ENCODE data around the gene SPATA7.

The SPATA7 gene

DNA sequence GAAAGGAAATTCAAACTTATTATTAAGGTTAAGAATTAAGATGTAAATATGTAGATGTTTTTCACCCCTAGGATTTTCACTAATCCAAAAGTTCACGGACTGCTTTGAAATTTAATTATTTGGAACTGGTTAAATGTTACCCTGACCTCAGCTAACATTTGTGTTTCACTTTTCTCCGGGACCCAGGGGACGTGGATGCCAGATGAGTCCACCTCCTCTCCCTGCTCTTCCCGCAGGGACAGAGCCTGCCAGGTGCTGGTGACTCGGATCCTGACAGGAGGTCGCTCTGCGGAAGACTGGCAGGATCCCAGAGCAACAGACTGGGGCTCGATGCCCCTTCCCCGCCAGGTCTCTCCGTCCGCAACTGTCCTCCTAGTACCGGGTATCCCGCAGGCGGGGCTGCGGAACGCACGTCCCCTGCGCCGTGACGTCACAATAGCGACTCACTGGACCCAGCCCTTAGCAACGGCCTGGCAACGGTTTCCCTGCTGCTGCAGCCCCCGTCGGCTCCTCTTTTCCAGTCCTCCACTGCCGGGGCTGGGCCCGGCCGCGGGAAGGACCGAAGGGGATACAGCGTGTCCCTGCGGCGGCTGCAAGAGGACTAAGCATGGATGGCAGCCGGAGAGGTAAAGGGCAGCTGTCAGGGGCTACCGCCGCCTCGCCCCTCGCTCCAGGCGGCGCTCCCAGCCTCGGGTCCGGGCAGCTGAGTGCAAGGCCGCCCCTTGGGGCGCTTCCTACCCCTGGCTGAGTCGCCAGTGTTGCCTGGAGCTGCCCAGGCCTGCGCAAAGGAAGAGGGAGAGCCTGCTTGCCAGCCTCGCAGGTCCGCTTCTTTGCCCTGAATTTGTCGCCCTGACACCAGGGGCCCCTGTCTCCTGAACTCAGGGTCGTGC lies at the start of gene SPATA7:
SPATA7 (plus strand) TSS at position 446 of the 890 bp plus-strand sequence; CDS start at position 608, 162 bp downstream.
- TF ChIP-seq, protein P1, sequence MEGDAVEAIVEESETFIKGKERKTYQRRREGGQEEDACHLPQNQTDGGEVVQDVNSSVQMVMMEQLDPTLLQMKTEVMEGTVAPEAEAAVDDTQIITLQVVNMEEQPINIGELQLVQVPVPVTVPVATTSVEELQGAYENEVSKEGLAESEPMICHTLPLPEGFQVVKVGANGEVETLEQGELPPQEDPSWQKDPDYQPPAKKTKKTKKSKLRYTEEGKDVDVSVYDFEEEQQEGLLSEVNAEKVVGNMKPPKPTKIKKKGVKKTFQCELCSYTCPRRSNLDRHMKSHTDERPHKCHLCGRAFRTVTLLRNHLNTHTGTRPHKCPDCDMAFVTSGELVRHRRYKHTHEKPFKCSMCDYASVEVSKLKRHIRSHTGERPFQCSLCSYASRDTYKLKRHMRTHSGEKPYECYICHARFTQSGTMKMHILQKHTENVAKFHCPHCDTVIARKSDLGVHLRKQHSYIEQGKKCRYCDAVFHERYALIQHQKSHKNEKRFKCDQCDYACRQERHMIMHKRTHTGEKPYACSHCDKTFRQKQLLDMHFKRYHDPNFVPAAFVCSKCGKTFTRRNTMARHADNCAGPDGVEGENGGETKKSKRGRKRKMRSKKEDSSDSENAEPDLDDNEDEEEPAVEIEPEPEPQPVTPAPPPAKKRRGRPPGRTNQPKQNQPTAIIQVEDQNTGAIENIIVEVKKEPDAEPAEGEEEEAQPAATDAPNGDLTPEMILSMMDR (IDR thresholded peaks at IDR 0.05; ENCODE audit: control insufficient read depth, insufficient read depth, low read depth, low read length, missing control alignments): no peak
- peak; percentile 39 for DNase-seq (ENCODE audit: low read depth)
- H3K4me3 ChIP-seq (ENCODE audit: control insufficient read depth, low read depth, low read length): peak within 1 kb of the TSS; percentile 84

DNA sequence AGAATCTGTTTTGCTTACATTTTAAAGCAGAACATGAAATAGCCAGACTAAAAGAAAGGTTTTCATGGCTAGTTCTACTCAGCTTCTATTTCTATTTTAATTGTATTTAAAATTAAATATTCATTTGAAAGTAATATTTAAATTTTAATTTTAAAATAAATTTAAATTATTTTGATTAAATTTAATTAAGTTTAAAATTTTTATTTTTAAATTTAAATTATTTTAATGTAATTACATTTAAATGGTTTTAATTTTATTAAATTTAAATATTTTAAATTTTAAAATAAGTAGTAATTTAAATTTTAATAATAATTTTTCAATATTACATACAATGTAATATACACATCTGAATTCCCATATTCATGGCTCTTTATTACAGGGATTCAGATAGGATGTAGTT lies 45.1 kb upstream of the SPATA7 start:
- no peak for DNase-seq (ENCODE audit: low read depth)
- no peak overlapping the region for H3K4me3 ChIP-seq (ENCODE audit: control insufficient read depth, low read depth, low read length)
- TF ChIP-seq, protein P1 (IDR thresholded peaks at IDR 0.05; ENCODE audit: control insufficient read depth, insufficient read depth, low read depth, low read length, missing control alignments): no peak

- no peak for DNase-seq (ENCODE audit: low read depth)
- H3K4me3 ChIP-seq (ENCODE audit: control insufficient read depth, low read depth, low read length): no peak overlapping the region
- TF ChIP-seq, protein P1 (IDR thresholded peaks at IDR 0.05; ENCODE audit: control insufficient read depth, insufficient read depth, low read depth, low read length, missing control alignments): no peak
Measured at GRCh38 chr14:88342980-88343379, 42.5 kb upstream of the SPATA7 start.

DNA sequence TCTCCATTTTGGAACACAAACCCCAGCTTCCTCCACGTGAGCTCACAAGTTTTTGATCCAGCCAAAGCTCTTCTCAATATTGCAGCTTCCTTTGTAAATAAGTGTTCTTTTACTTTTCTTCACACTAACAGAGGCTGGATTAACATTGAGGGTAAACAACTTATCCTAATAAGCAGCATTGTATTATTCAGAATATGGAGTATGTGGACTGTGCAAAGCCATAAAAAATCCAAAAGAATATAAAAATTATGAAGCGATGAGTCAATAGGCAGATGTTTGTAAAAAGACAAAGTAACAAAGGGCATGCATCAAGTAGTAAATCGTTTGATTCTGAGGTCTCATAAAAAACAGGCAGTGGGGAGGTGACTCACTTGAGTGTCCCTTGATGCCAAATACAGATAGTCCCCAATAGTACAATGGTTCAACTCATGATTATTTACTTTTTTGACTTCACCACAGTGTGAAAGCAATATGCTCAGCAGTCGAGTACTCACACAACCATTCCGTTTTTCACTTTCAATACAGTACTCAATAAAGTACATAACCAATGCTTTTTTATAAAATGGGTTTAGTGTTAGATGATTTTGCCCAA lies 39.3 kb upstream of the SPATA7 start:
- DNase-seq (ENCODE audit: low read depth): peak; percentile 32

GRCh38 chr14:88348546-88348945 lies 36.9 kb upstream of the SPATA7 start:
- TF ChIP-seq, protein P1 (IDR thresholded peaks at IDR 0.05; ENCODE audit: control insufficient read depth, insufficient read depth, low read depth, low read length, missing control alignments): no peak
- DNase-seq (ENCODE audit: low read depth): no peak

More for the DNA sequence above, 39.3 kb upstream of the SPATA7 start:
- no peak overlapping the region for H3K4me3 ChIP-seq (ENCODE audit: control insufficient read depth, low read depth, low read length)
- TF ChIP-seq, protein P1 (IDR thresholded peaks at IDR 0.05; ENCODE audit: control insufficient read depth, insufficient read depth, low read depth, low read length, missing control alignments): no peak

GRCh38 chr14:88351966-88352691 lies 33.3 kb upstream of the SPATA7 start:
- no peak overlapping the region for H3K4me3 ChIP-seq (ENCODE audit: control insufficient read depth, low read depth, low read length)
- TF ChIP-seq, protein P1 (IDR thresholded peaks at IDR 0.05; ENCODE audit: control insufficient read depth, insufficient read depth, low read depth, low read length, missing control alignments): no peak
- DNase-seq (ENCODE audit: low read depth): no peak

More at GRCh38 chr14:88348546-88348945, 36.9 kb upstream of the SPATA7 start:
- no peak overlapping the region for H3K4me3 ChIP-seq (ENCODE audit: control insufficient read depth, low read depth, low read length)

Data from AG09309 (cell line).